SK-N-SH treated with all-trans-retinoic acid at 6 μM for 48 hours (cell line): ENCODE results near the gene AK3.

ENCODE experiments used
- ATAC-seq: fragments of 200-7000 bp; cut with Tn5 transposase; 3 replicates; pipeline ENCODE4 v1.9.1; 2020; ENCODE audit warnings: mild to moderate bottlenecking, moderate library complexity
- ARNTL ChIP-seq: fragments of 450-650 bp; formaldehyde crosslinking; IDR thresholded peaks from 2 replicates; pipeline ENCODE4 v1.5.0; 2020; ENCODE audit warnings: low read depth, mild to moderate bottlenecking, moderate library complexity, borderline replicate concordance
- CREB5 ChIP-seq: fragments of 250-450 bp; sonication (Bioruptor Pico); IDR thresholded peaks from 2 replicates; pipeline ENCODE4 v1.5.1; 2020; ENCODE audit warnings: low read depth, mild to moderate bottlenecking, moderate library complexity
- CSDC2 ChIP-seq: fragments of 250-450 bp; sonication (Bioruptor Pico); IDR thresholded peaks from 2 replicates; pipeline ENCODE4 v1.5.0; 2020; ENCODE audit warnings: mild to moderate bottlenecking, moderate library complexity
- GLIS3 ChIP-seq: fragments of 250-450 bp; sonication (Bioruptor Pico); IDR thresholded peaks from 2 replicates; pipeline ENCODE4 v1.5.0; 2020; ENCODE audit warnings: mild to moderate bottlenecking, moderate library complexity
- ISL1 ChIP-seq: fragments of 250-450 bp; sonication (Bioruptor Pico); IDR thresholded peaks from 2 replicates; pipeline ENCODE4 v2.1.2; 2022; ENCODE audit warnings: mild to moderate bottlenecking, moderate library complexity
- OSR1 ChIP-seq: fragments of 250-450 bp; sonication (Bioruptor Pico); IDR thresholded peaks from 2 replicates; pipeline ENCODE4 v1.8.0; 2022; ENCODE audit warnings: moderate library complexity, mild to moderate bottlenecking, inconsistent platforms
- PATZ1 ChIP-seq: fragments of 250-450 bp; sonication (Bioruptor Pico); IDR thresholded peaks from 2 replicates; pipeline ENCODE4 v1.8.0; 2020; ENCODE audit warnings: mild to moderate bottlenecking, moderate library complexity, borderline replicate concordance
- PPARA ChIP-seq: fragments of 250-450 bp; sonication (Bioruptor Pico); IDR thresholded peaks from 2 replicates; pipeline ENCODE4 v1.5.0; 2020; ENCODE audit warnings: mild to moderate bottlenecking, borderline replicate concordance
- RARB ChIP-seq: fragments of 250-450 bp; sonication (Bioruptor Pico); IDR thresholded peaks from 2 replicates; pipeline ENCODE4 v1.8.0; 2021; ENCODE audit warnings: mild to moderate bottlenecking, moderate library complexity
- TCF4 ChIP-seq: fragments of 250-450 bp; sonication (Bioruptor Pico); IDR thresholded peaks from 2 replicates; pipeline ENCODE4 v1.8.0; 2021; ENCODE audit warnings: mild to moderate bottlenecking, moderate library complexity, borderline replicate concordance
- TSHZ2 ChIP-seq: fragments of 250-450 bp; sonication (Bioruptor Pico); IDR thresholded peaks from 2 replicates; pipeline ENCODE4 v1.5.0; 2020; ENCODE audit warnings: mild to moderate bottlenecking, moderate library complexity
- ZFP30 ChIP-seq: fragments of 450-650 bp; formaldehyde crosslinking; IDR thresholded peaks from 2 replicates; pipeline ENCODE4 v1.5.0; 2022; ENCODE audit warnings: mild to moderate bottlenecking, moderate library complexity
- ZNF565 ChIP-seq: fragments of 450-650 bp; formaldehyde crosslinking; conservative IDR thresholded peaks from 2 replicates; pipeline ENCODE4 v1.5.0; 2020; ENCODE audit warnings: low read depth, mild to moderate bottlenecking, moderate library complexity
- ZNF8 ChIP-seq: fragments of 450-650 bp; formaldehyde crosslinking; IDR thresholded peaks from 2 replicates; pipeline ENCODE4 v1.5.0; 2020; ENCODE audit warnings: mild to moderate bottlenecking, moderate library complexity
- TF ChIP-seq, protein P1 (sequence below): fragments of 250-450 bp; sonication (Bioruptor Pico); IDR thresholded peaks from 2 replicates; pipeline ENCODE4 v1.8.0; 2021; ENCODE audit warnings: low read depth, mild to moderate bottlenecking, moderate library complexity, borderline replicate concordance

Gene AK3

DNA sequence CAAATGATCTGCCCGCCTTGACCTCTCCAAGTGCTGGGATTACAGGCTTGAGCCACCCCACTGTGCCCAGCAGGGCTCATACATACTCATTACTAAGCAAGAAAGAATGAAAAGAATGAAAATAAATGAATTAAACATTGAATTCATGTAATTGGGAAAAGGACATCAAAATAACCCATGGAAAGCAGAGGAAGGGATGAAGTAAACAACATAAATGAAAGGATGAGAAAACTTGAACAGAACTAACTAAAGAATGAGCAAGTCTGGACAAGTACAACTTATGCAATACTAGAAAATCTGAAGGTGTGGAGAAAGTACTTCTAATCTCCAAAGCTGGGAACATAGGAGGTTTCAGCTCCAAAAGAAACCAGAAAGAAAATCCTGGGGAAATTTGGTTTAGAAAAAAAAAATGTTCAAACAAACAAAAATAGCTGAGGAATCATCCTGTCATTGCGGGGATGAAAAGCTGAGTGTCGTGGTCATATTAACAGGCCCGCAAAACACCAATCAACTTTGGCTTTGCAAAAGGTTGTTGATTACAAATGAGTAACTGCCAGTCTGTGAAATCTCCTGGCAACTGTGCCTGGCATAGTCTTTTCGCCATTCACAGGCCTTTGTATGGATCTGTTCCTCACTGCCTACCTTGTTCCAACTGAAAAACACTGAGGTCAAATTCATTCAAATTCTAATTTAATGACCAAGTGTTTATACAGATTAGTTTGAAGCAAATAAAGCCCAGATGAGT lies 2.3 kb upstream of the AK3 start:
- TF ChIP-seq ISL1 (CRISPR knock-in tag), result peak; percentile 12; the same call in 1 of the 2 replicates
- no peak for TF ChIP-seq CREB5 (CRISPR knock-in tag)
- ATAC-seq, result no peak

- no peak for ATAC-seq
- TF ChIP-seq, protein P1, sequence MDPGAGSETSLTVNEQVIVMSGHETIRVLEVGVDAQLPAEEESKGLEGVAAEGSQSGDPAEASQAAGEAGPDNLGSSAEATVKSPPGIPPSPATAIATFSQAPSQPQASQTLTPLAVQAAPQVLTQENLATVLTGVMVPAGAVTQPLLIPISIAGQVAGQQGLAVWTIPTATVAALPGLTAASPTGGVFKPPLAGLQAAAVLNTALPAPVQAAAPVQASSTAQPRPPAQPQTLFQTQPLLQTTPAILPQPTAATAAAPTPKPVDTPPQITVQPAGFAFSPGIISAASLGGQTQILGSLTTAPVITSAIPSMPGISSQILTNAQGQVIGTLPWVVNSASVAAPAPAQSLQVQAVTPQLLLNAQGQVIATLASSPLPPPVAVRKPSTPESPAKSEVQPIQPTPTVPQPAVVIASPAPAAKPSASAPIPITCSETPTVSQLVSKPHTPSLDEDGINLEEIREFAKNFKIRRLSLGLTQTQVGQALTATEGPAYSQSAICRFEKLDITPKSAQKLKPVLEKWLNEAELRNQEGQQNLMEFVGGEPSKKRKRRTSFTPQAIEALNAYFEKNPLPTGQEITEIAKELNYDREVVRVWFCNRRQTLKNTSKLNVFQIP (CRISPR knock-in tag), result no peak
- no peak for TF ChIP-seq ZNF8 (CRISPR knock-in tag)
These were observed 1.2 kb upstream of the AK3 start for GRCh38 chr9:4742246-4742645.

DNA sequence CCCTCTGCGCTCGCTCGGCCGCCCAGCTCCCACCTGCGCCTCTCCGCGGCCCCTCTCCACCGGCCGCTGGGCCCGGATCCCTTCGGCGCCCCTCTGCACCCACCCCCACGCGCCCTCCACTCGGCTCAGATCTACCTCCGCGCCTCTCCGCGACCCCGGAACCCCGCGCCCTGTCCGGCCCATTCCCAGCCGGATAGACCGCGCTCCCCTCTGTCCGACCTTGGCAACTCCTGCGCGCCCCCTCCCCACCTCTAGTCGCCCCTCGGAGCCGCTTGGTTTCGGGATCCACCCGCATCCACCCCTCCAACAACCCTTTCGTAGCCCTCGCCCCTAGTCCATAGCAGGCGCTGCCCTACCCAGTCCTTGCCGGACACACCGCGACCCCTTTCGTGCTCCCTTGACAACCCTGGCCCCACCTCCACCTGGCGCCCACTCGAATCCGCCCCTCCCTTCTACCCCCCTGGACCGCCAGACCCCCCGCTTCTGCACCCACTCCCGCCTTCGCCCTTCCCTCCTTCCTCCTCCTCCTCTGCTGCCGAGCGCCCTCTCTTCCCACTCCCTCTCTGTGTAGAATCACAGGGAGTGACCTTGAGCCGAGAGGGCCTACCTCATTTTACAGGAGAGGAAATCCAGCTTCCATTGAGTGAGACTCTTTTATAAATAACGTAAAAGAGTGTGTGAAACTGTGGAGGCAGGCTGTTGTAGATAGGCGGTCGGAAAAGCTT lies 525 bp upstream of the AK3 start:
- ATAC-seq, result peak; percentile 17
- TF ChIP-seq OSR1, result no peak
- no peak for TF ChIP-seq ZFP30
- TF ChIP-seq TCF4 (CRISPR knock-in tag), result no peak
- TF ChIP-seq, protein P1 (CRISPR knock-in tag), result no peak
- TF ChIP-seq RARB (CRISPR knock-in tag), result no peak
- no peak for TF ChIP-seq PPARA (CRISPR knock-in tag)
- no peak for TF ChIP-seq TSHZ2
- TF ChIP-seq ZNF565 (CRISPR knock-in tag), result no peak
- no peak for TF ChIP-seq ARNTL (CRISPR knock-in tag)
- no peak for TF ChIP-seq GLIS3
- TF ChIP-seq, all 23 proteins: peak for 0

DNA sequence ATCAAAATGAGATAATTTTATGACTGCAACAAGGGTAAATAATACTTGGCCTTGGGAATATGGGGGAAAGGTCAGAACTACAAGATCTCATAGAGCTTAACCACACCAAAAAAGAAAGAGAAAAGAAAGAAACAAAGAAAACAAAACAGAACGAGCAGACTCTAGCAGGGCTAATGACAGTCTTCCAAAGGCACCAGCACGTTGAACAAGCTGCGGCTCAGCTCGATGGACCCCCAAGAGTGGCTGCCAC lies 689 bp downstream of the AK3 start:
- TF ChIP-seq CSDC2 (CRISPR knock-in tag) (no peak), PATZ1 (CRISPR knock-in tag) (no peak), ARNTL (CRISPR knock-in tag) (no peak), PPARA (CRISPR knock-in tag) (no peak), GLIS3 (no peak), TSHZ2 (no peak)
- TF ChIP-seq, all 23 proteins: peak for 0
- peak; percentile 42 for ATAC-seq
